Peyer's patch (tissue), 4 donors: ENCODE results near the gene NKAIN2.

Source experiments
- POLR2A ChIP-seq, 2 donors: fragments of 450-650 bp; IDR thresholded peaks; one replicate each; pipeline ENCODE4 v1.5.1; 2017; ENCODE audit warnings: antibody characterized with exemption in 2 of 2, mild to moderate bottlenecking in 2 of 2, moderate library complexity in 2 of 2
- TF ChIP-seq, protein P1 (sequence below), 6 experiments: fragments of 450-650 bp in 4 of 6; fragments of 200-600 bp in 2 of 6; sonication (generic) in 1 of 6; IDR thresholded peaks; one replicate each; pipeline ENCODE4 v1.5.1; 2017 to 2019; ENCODE audit warnings: antibody characterized with exemption in 6 of 6, mild to moderate bottlenecking in 3 of 6, moderate library complexity in 1 of 6

- TF ChIP-seq, protein P1, sequence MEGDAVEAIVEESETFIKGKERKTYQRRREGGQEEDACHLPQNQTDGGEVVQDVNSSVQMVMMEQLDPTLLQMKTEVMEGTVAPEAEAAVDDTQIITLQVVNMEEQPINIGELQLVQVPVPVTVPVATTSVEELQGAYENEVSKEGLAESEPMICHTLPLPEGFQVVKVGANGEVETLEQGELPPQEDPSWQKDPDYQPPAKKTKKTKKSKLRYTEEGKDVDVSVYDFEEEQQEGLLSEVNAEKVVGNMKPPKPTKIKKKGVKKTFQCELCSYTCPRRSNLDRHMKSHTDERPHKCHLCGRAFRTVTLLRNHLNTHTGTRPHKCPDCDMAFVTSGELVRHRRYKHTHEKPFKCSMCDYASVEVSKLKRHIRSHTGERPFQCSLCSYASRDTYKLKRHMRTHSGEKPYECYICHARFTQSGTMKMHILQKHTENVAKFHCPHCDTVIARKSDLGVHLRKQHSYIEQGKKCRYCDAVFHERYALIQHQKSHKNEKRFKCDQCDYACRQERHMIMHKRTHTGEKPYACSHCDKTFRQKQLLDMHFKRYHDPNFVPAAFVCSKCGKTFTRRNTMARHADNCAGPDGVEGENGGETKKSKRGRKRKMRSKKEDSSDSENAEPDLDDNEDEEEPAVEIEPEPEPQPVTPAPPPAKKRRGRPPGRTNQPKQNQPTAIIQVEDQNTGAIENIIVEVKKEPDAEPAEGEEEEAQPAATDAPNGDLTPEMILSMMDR (IDR thresholded peaks at IDR 0.05): no peak
- TF ChIP-seq POLR2A (IDR thresholded peaks at IDR 0.05): no peak
Observed at GRCh38 chr6:123909989-123910388, 106.3 kb downstream of the NKAIN2 start.
